ENCODE data around the gene SRPX. TPM values are rescaled to one million over a fixed set of nuclear protein-coding genes. Genes with fewer than 3 reads are reported as not detected.

The SRPX gene
- total RNA-seq, 1 donor from 2014 or later, result 9.2 TPM

- Mint-ChIP-seq H3K36me3 (ENCODE audit: unreplicated experiment) (no peaks in the 10 kb centered on the region), H3K27me3 (ENCODE audit: unreplicated experiment) (no peaks in the 10 kb centered on the region), H3K4me3 (ENCODE audit: unreplicated experiment) (no peak overlapping the region), H3K9me3 (ENCODE audit: unreplicated experiment) (no peaks in the 10 kb centered on the region), H3K27ac (ENCODE audit: unreplicated experiment) (no peak overlapping the region), H3K4me1 (ENCODE audit: low read depth, unreplicated experiment) (peaks cover 3% of the 10 kb centered on the region)
- no peak for DNase-seq
- TF ChIP-seq, protein P1, sequence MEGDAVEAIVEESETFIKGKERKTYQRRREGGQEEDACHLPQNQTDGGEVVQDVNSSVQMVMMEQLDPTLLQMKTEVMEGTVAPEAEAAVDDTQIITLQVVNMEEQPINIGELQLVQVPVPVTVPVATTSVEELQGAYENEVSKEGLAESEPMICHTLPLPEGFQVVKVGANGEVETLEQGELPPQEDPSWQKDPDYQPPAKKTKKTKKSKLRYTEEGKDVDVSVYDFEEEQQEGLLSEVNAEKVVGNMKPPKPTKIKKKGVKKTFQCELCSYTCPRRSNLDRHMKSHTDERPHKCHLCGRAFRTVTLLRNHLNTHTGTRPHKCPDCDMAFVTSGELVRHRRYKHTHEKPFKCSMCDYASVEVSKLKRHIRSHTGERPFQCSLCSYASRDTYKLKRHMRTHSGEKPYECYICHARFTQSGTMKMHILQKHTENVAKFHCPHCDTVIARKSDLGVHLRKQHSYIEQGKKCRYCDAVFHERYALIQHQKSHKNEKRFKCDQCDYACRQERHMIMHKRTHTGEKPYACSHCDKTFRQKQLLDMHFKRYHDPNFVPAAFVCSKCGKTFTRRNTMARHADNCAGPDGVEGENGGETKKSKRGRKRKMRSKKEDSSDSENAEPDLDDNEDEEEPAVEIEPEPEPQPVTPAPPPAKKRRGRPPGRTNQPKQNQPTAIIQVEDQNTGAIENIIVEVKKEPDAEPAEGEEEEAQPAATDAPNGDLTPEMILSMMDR (IDR thresholded peaks at IDR 0.05; ENCODE audit: partially characterized antibody, unreplicated experiment), result no peak
Observed at GRCh38 chrX:38127961-38128360, 92.7 kb downstream of the SRPX start.

- Mint-ChIP-seq H3K27me3 (ENCODE audit: unreplicated experiment) (no peaks in the 10 kb centered on the region), H3K9me3 (ENCODE audit: unreplicated experiment) (no peaks in the 10 kb centered on the region), H3K4me3 (ENCODE audit: unreplicated experiment) (no peak overlapping the region), H3K27ac (ENCODE audit: unreplicated experiment) (no peak overlapping the region), H3K4me1 (ENCODE audit: low read depth, unreplicated experiment) (peaks cover 3% of the 10 kb centered on the region), H3K36me3 (ENCODE audit: unreplicated experiment) (no peaks in the 10 kb centered on the region)
- TF ChIP-seq, protein P1 (IDR thresholded peaks at IDR 0.05; ENCODE audit: partially characterized antibody, unreplicated experiment), result no peak
- no peak for DNase-seq
Observed at GRCh38 chrX:38126179-38126578, 94.5 kb downstream of the SRPX start.

- no peak for DNase-seq
- no peak overlapping the region for H3K27ac Mint-ChIP-seq (ENCODE audit: unreplicated experiment)
- no peaks in the 10 kb centered on the region for H3K9me3 Mint-ChIP-seq (ENCODE audit: unreplicated experiment)
- H3K36me3 Mint-ChIP-seq (ENCODE audit: unreplicated experiment), result no peaks in the 10 kb centered on the region
- TF ChIP-seq, protein P1 (IDR thresholded peaks at IDR 0.05; ENCODE audit: partially characterized antibody, unreplicated experiment), result no peak
- no peak overlapping the region for H3K4me3 Mint-ChIP-seq (ENCODE audit: unreplicated experiment)
- no peaks in the 10 kb centered on the region for H3K4me1 Mint-ChIP-seq (ENCODE audit: low read depth, unreplicated experiment)
- no peaks in the 10 kb centered on the region for H3K27me3 Mint-ChIP-seq (ENCODE audit: unreplicated experiment)
Observed at GRCh38 chrX:38124000-38124399, 96.7 kb downstream of the SRPX start.

GRCh38 chrX:38117485-38117884 is 103.2 kb downstream of the SRPX start:
- DNase-seq, result peak; percentile 37
- H3K36me3 Mint-ChIP-seq (ENCODE audit: unreplicated experiment), result no peaks in the 10 kb centered on the region
- peak overlapping the region; percentile 88 for H3K27ac Mint-ChIP-seq (ENCODE audit: unreplicated experiment)
- H3K27me3 Mint-ChIP-seq (ENCODE audit: unreplicated experiment), result no peaks in the 10 kb centered on the region
- peaks cover 13% of the 10 kb centered on the region for H3K4me1 Mint-ChIP-seq (ENCODE audit: low read depth, unreplicated experiment)
- peaks cover 6% of the 10 kb centered on the region for H3K9me3 Mint-ChIP-seq (ENCODE audit: unreplicated experiment)
- peak overlapping the region; percentile 2 for H3K4me3 Mint-ChIP-seq (ENCODE audit: unreplicated experiment)
- TF ChIP-seq, protein P1 (IDR thresholded peaks at IDR 0.05; ENCODE audit: partially characterized antibody, unreplicated experiment), result no peak

- no peak for DNase-seq
- TF ChIP-seq, protein P1 (IDR thresholded peaks at IDR 0.05; ENCODE audit: partially characterized antibody, unreplicated experiment), result no peak
- H3K9me3 Mint-ChIP-seq (ENCODE audit: unreplicated experiment), result peaks cover 6% of the 10 kb centered on the region
- H3K27ac Mint-ChIP-seq (ENCODE audit: unreplicated experiment), result peak overlapping the region; percentile 88
- no peaks in the 10 kb centered on the region for H3K36me3 Mint-ChIP-seq (ENCODE audit: unreplicated experiment)
- no peaks in the 10 kb centered on the region for H3K27me3 Mint-ChIP-seq (ENCODE audit: unreplicated experiment)
- no peak overlapping the region for H3K4me3 Mint-ChIP-seq (ENCODE audit: unreplicated experiment)
- H3K4me1 Mint-ChIP-seq (ENCODE audit: low read depth, unreplicated experiment), result peaks cover 13% of the 10 kb centered on the region
Observed at GRCh38 chrX:38116706-38117105, 104.0 kb downstream of the SRPX start.
